Measurements from ENCODE around the gene ARL13B.

The ARL13B gene

GRCh38 chr3:94015025-94015424 is 35.1 kb downstream of the ARL13B start:
- H3K27ac ChIP-seq = no peak overlapping the region
- TF ChIP-seq CTCF (conservative IDR thresholded peaks at IDR 0.05) (no peak), ZFX (IDR thresholded peaks at IDR 0.05) (no peak)

- TF ChIP-seq ZFX (IDR thresholded peaks at IDR 0.05) (no peak), CTCF (conservative IDR thresholded peaks at IDR 0.05) (no peak)
- H3K27ac ChIP-seq = no peak overlapping the region
These were observed 39.7 kb downstream of the ARL13B start for GRCh38 chr3:94019659-94020058.

GRCh38 chr3:94020293-94020692 is 40.3 kb downstream of the ARL13B start:
- no peak for TF ChIP-seq CTCF (conservative IDR thresholded peaks at IDR 0.05)
- no peak for TF ChIP-seq ZFX (IDR thresholded peaks at IDR 0.05)

GRCh38 chr3:94024385-94024784 is 44.4 kb downstream of the ARL13B start:
- H3K27ac ChIP-seq = no peak overlapping the region
- no peak for TF ChIP-seq CTCF (conservative IDR thresholded peaks at IDR 0.05)

More at GRCh38 chr3:94020293-94020692, 40.3 kb downstream of the ARL13B start:
- no peak overlapping the region for H3K27ac ChIP-seq

- H3K27ac ChIP-seq = no peak overlapping the region
- TF ChIP-seq ZFX (IDR thresholded peaks at IDR 0.05) = no peak
- TF ChIP-seq CTCF (conservative IDR thresholded peaks at IDR 0.05) = no peak
These were observed 46.7 kb downstream of the ARL13B start for GRCh38 chr3:94026623-94027022.

GRCh38 chr3:94028093-94028837 is 48.3 kb downstream of the ARL13B start, which contains the start of gene STX19:
STX19 (minus strand) TSS chr3:94028597; CDS start chr3:94015269, 13,328 bp downstream.
- H3K27ac ChIP-seq = no peak within 1 kb of the TSS
- TF ChIP-seq ZFX (IDR thresholded peaks at IDR 0.05) (no peak), CTCF (conservative IDR thresholded peaks at IDR 0.05) (no peak)

- peak; percentile 68 for TF ChIP-seq CTCF (conservative IDR thresholded peaks at IDR 0.05)
- no peak for TF ChIP-seq ZFX (IDR thresholded peaks at IDR 0.05)
- no peak overlapping the region for H3K27ac ChIP-seq
These were observed 57.1 kb downstream of the ARL13B start for GRCh38 chr3:94036909-94037507.

Measured in C4-2B (cell line).